ENCODE measurements around the gene BNIP5. TPM values are rescaled to one million over a fixed set of nuclear protein-coding genes. Genes with fewer than 3 reads are reported as not detected.

Gene BNIP5, protein sequence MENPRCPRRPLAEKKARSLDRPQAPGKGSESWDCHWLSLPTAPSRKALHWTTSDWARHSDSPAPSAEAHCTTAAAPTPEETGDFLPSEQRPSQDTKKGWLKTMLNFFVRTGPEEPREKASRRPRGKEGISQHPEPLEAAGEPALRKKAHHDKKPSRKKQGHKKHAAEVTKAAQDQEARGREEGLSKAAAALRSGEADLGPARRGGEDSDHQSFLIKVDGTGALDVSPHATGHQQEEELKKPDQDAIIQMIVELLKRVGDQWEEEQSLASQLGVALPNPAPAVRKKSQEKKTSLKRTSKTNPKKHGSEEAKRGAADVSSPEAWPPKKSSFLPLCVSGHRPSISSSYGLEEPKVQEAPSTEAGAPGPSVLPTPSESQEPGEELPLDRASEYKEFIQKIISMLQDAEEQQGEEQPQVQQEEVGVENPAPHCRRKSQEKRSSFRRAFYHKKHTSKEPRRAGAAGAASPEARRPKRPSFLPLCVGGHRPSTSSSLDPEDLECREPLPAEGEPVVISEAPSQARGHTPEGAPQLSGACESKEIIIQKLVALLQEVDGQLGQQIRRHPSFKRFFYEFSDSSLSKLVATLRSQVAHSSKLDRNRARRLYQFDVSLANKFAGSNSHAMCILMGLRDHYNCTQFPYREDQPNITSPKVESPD
- total RNA-seq (not detected), polyA plus RNA-seq (under 1 TPM in 1 of 3 donors, not detected in 2; 0.05 TPM)
- long read RNA-seq, donor 1, result 0 reads
- long read RNA-seq, donor 2, result 0 reads

DNA sequence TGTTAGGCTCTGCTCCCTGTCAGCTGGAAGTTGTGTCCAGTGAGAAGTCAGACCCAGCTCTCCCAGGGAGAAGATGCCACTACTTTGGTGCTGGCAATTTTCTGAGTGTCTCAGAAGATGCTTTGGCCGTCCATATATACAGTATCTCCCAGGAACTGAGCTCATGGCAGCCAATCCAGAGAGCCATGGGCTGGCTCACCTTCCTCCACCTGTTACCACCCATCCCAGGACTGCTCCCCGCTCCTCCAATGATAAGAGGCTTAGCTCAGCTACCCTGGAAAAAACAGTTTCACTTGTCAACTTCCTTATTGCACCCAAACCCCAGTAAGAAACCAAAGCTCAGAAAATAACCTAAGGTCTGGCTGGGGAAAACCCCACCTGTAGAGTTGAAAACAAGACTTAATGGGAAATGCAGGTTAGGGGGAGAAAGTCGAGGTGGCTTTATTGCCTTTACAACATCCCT is at the start of gene BNIP5:
BNIP5 (minus strand) TSS at position 110 of the 463 bp plus-strand sequence. CDS start 6,198 bp downstream, outside the sequence.
- H3K4me1 ChIP-seq, result peaks cover 3 to 36% (median 10%) of the 10 kb centered on the region in 6 donors
- intact Hi-C loops (cut with DNase I; ENCODE audit: low total_unique reads), result no loop called here
- H3K27me3 ChIP-seq (replicated peaks in 1 of 7), result peaks cover 0 to 68% (median 21%) of the 10 kb centered on the region in 7 donors
- TF ChIP-seq, protein P1, sequence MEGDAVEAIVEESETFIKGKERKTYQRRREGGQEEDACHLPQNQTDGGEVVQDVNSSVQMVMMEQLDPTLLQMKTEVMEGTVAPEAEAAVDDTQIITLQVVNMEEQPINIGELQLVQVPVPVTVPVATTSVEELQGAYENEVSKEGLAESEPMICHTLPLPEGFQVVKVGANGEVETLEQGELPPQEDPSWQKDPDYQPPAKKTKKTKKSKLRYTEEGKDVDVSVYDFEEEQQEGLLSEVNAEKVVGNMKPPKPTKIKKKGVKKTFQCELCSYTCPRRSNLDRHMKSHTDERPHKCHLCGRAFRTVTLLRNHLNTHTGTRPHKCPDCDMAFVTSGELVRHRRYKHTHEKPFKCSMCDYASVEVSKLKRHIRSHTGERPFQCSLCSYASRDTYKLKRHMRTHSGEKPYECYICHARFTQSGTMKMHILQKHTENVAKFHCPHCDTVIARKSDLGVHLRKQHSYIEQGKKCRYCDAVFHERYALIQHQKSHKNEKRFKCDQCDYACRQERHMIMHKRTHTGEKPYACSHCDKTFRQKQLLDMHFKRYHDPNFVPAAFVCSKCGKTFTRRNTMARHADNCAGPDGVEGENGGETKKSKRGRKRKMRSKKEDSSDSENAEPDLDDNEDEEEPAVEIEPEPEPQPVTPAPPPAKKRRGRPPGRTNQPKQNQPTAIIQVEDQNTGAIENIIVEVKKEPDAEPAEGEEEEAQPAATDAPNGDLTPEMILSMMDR (IDR thresholded peaks at IDR 0.05 in 8 of 11, conservative IDR thresholded peaks at IDR 0.05 in 3 of 11), result no peak
- TF ChIP-seq POLR2AphosphoS5 (IDR thresholded peaks at IDR 0.05), result no peak
- no peak for TF ChIP-seq POLR2A (IDR thresholded peaks at IDR 0.05)
- WGBS, 5 donors, result 53 to 61% (median 57%) methylated on average over 3 of the region's 3 CpGs
- H3K27ac ChIP-seq, result no peak within 1 kb of the TSS
- H3K36me3 ChIP-seq, result no peaks in the 10 kb centered on the region
- no peak within 1 kb of the TSS for H3K4me3 ChIP-seq
- DNase-seq, result no peak
- H3K9me3 ChIP-seq, result no peaks in the 10 kb centered on the region

DNA sequence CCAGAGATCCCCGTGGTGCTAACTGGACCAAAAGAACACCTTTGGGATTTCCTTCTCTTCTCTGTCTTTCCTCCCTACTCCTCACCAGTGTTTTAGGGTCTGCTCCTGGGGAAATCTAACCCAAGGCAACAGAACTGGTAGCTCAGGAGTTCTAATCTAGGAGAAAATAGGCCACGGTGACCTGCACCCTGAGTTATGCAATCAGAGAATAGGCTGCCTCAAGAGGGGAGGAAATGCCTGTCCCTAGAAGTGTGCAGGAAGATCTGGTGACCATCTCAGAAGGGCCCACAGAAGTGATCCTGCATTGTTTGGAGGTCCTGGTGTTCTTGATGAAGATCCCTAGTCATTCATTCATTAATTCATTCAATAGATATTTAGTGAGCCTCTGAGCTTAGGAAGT is 47.4 kb upstream of the BNIP5 start:
- TF ChIP-seq, protein P1 (IDR thresholded peaks at IDR 0.05 in 8 of 11, conservative IDR thresholded peaks at IDR 0.05 in 3 of 11), result no peak
- TF ChIP-seq POLR2A (IDR thresholded peaks at IDR 0.05), result no peak
- no peak for TF ChIP-seq POLR2AphosphoS5 (IDR thresholded peaks at IDR 0.05)
- Histone ChIP-seq H3K9me3 (no peaks in the 10 kb centered on the region), H3K4me1 (peaks cover 4 to 30% (median 25%) of the 10 kb centered on the region in 6 donors), H3K4me3 (no peak overlapping the region), H3K27me3 (replicated peaks in 1 of 7) (peaks cover 0 to 33% (median 6%) of the 10 kb centered on the region in 7 donors), H3K27ac (no peak overlapping the region), H3K36me3 (peaks cover 0 to 6% (median 0%) of the 10 kb centered on the region in 6 donors)
- WGBS, 5 donors, result 66 to 87% (median 70%) methylated on average over 2 of the region's 2 CpGs
- intact Hi-C loops (cut with DNase I; ENCODE audit: low total_unique reads), result no loop called here
- no peak for DNase-seq

DNA sequence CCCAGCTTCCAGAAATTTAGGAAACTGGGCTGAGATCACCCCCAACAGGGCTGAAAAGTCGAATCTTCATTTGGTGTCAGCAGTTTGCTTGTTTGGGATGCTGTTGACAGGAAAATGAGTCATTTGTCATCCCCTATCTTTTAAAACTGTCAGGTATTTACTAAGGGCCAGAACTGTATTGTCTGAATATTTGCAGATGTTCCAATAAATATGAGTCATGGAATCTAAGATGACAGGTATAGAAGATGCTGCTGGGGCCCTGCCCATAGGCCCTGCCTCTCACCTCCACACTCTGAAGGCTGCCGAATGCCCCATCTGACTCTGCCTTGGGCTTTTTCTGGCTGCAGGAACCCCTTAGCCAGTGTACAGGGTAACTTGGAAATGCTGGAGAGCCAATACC is 46.9 kb upstream of the BNIP5 start:
- TF ChIP-seq POLR2A (IDR thresholded peaks at IDR 0.05) (no peak), POLR2AphosphoS5 (IDR thresholded peaks at IDR 0.05) (no peak)
- TF ChIP-seq, protein P1 (IDR thresholded peaks at IDR 0.05 in 8 of 11, conservative IDR thresholded peaks at IDR 0.05 in 3 of 11), result no peak
- Histone ChIP-seq H3K27ac (no peak overlapping the region), H3K4me3 (no peak overlapping the region), H3K4me1 (peaks cover 4 to 28% (median 25%) of the 10 kb centered on the region in 6 donors), H3K27me3 (replicated peaks in 1 of 7) (peaks cover 0 to 29% (median 6%) of the 10 kb centered on the region in 7 donors), H3K36me3 (peaks cover 0 to 6% (median 0%) of the 10 kb centered on the region in 6 donors), H3K9me3 (no peaks in the 10 kb centered on the region)
- WGBS, 5 donors, result 67 to 86% (median 72%) methylated on average over 2 of the region's 2 CpGs
- no peak for DNase-seq
- intact Hi-C loops (cut with DNase I; ENCODE audit: low total_unique reads), result no loop called here

Measured in spleen (tissue), 13 donors.